Measurements from ENCODE around the gene MAPK8.
"Not testable (repeated sequence)": the region's sequence is repeated elsewhere in the genome, so short reads cannot be mapped to it uniquely, and the experiment has no call there.

The MAPK8 gene

DNA sequence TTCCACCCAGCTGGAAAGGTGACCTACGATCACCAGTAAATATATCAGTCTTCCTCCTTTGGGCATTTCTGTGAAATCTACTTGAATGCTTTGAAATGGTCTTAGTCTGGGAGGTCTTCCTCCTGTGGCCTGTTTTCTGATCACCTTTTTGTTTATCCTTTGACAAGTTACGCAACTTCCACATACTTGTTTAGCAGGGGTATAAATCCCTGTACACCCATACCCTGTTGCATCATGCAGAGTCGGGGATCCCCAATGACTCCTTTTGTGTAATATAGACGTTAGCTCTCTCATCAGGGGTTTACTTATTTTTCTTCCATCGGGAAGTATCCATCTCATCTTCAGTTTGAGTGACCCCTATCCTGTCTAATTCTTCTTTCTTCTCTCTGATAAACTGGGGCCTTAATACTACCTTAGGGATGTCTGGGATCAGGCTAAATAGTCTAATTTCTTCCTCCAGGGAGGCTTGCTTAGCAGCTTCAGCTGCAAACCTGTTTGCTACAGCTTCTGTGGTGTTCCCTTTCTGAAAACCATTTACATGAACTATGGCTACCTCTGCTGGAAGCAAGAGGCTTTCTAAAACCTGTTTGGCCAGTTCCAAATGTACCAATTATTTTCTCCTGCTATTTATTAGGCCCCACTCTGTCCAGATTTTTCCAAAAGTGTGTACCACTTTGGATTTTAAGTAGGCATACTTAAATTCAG, 25.8 kb downstream of the MAPK8 start:
- DNase-seq (ENCODE audit: extremely low read depth in 1 of 2, low read depth in 1 of 2): no peak

DNA sequence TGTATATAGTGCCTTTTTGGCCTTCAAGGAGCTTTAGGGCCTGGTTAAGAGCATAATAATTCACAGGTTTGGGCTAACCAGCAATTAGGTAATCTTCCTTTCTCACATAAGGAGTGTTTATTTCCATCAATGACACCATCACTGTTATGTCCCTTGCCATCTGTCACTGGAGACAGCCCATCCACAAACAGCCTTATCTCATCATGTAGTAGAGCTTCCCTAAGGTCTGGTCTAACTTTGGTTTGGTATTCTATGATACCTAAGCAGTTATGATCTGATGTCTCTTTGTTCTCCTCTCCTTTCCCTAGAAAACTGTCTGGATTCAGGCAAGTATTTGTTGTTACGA, 26.4 kb downstream of the MAPK8 start:
- no peak for DNase-seq (ENCODE audit: extremely low read depth in 1 of 2, low read depth in 1 of 2)

DNA sequence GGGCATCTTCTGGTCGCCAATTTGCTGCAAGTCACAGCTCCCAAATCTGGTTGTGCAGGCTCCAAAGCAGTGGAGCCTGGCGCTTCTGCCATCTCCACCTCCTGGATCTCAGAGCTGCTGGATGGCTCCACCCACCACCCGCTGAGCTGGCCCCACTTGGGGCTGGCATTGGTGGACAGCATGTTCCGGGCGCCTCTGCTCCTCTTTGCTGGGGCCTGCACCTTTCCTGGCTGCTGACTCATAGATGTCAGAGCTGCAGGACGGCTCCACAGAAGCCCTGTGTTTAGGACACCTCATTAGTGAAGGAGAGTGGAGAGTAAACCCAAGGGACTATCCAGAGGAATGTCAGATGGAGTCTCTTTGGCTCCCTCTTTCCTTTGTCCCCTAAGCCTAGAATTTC, 27.4 kb downstream of the MAPK8 start:
- no peak for DNase-seq (ENCODE audit: extremely low read depth in 1 of 2, low read depth in 1 of 2)

DNA sequence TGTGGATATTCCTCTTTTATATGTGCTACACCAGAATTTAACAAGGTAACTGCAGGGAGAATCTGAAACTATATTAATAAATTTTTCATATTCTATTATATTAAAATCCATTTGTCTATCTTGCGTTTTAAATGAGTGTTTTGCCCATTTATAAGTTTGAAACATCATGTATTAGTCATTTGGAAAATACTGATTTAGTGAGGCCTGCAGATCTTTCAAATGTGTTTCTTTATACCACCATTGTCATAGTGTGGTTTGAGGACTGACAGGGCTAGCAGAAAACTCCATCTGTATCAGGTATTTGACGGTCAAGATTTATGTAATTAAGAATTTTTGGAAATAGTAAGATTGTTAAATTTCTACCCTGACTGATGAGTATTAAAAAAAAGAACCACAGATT, 29.3 kb downstream of the MAPK8 start:
- DNase-seq (ENCODE audit: extremely low read depth in 1 of 2, low read depth in 1 of 2): no peak

DNA sequence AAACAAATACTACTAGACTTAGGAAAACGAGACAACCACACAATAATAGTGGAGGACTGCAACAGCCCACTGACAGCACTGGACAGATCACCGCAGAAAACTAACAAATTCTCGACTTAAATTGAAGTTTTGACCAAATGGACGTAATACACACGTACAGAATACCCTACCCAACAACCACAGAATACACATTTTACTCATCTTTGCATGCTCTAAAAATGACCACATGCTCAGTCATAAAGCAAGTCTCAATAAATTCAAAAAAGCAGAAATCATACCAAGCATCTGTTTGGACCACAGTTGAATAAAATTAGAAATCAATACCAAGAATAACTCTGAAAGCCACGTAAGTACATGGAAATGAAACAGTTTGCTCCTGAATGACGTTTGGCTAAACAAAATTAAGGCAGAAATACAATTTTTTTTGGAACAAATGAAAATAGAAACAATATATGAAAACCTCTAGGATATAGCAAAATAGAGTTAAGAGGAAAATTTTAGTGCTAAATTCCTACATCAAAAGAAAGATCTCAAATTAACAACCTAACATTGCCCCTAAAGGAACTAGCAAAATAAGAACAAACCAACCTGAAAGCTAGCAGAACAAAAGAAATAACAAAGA, 30.6 kb downstream of the MAPK8 start:
- no peak for DNase-seq (ENCODE audit: extremely low read depth in 1 of 2, low read depth in 1 of 2)

DNA sequence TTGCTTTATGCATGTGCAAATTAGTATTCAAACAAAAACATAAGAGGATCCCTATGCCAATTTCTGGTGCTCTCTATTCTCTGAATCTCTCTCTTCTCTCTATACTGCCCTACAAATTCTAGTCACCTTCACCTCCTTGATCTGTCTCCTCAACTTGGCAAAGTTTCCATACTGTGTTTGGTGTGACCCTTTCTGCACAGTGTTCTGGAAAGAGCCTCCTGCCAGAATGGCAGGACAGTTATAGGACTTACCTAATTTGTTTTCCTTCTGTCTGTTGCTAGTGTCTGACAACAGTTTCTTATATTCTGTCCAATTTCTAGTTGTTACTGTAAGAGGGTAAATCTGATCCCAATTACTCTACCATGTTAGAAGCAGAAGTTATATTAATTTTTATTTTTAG, 34.3 kb downstream of the MAPK8 start:
- no peak for DNase-seq (ENCODE audit: extremely low read depth in 1 of 2, low read depth in 1 of 2)

DNA sequence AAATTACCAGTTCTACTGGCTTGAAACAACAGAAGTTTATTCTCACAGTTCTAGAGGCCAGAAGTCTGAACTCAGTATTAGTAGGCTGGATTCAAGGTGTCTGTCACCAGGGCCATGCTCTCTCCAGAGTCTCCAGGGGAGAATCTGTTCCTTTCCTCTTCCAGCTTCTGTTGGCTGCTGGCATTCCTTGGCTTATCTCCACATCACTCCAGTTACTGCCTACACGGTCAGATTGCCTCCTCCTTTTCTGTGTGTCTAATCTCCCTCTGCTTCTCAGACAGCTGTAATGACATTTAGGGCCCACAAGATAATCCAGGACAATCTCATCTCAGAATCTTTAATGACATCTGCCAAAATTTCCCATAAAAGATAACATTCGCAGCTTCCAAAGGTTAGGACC, 36.6 kb downstream of the MAPK8 start:
- DNase-seq (ENCODE audit: extremely low read depth in 1 of 2, low read depth in 1 of 2): no peak

DNA sequence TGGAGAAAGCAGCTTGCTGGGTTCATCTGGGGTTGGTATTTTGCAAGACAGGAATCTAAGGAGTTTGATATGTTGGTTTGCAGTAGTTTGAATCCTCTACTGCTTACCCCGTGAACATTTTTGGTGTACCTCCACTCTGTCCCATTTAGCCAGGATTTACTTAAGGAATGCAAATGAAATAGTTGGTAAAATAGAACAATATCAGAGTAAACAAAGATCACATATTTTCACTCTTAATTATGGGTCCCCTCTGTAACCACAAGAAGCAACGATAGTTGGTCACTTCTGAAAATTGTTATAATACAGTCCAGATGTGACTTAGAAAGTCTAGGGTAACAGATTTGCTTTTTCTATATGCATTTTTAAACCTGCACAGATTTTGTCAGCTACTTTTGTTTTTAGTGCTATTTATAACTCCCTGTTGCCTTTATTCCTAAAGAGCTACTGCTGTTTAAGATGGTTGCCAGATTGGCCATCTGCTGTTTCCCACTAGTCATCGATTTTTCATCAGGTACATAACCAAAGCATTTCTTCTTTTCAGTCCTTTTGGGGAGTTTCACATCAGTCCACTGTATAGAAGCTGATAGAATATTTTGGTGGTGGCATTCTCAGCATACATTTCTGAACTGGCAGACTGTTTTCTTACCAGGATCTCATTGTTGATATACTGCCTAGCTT, 37.6 kb downstream of the MAPK8 start:
- DNase-seq (ENCODE audit: extremely low read depth in 1 of 2, low read depth in 1 of 2): no peak

DNA sequence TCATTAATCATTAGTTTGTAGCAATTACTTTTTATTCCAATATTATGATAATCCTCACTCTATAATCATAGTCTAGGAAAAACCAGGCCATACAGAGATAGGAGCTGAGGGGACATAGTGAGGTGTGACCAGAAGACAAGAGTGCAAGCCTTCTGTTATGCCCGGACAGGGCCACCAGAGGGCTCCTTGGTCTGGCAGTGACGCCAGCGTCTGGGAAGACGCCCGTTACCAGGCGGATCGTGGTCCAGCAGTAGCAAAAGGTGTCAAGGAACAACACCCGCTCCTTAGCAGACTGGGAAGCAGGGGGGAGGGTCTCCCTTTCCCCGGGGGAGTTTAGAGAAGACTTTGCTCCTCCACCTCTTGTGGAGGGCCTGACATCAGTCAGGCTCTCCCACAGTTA, 39.8 kb downstream of the MAPK8 start:
- DNase-seq (ENCODE audit: extremely low read depth in 1 of 2, low read depth in 1 of 2): not testable (repeated sequence)

DNA sequence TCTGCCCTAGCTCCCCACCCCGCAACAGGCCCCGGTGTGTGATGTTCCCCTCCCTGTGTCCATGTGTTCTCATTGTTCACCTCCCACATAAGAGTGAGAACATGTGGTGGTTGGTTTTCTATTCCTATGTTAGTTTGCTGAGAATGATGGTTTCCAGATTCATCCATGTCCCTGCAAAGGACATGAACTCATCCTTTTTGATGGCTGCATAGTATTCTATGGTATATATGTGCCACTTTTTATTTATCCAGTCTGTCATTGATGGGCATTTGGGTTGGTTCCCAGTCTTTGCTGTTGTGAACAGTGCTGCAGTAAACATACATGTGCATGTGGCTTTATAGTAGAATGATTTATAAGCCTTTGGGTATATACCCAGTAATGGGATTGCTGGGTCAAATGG, 41.1 kb downstream of the MAPK8 start:
- DNase-seq (ENCODE audit: extremely low read depth in 1 of 2, low read depth in 1 of 2): not testable (repeated sequence)

DNA sequence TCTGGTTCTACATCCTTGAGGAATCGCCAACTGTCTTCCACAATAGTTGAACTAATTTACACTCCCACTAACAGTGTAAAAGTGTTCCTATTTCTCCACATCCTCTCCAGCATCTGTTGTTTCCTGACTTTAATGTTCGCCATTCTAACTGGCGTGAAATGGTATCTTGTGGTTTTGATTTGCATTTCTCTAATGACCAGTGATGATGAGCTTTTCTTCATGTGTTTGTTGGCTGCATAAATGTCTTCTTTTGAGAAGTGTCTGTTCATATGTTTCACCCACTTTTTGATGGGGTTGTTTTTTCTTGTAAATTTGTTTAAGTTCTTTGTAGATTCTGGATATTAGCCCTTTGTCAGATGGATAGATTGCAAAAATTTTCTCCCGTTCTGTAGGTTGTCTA, 41.5 kb downstream of the MAPK8 start:
- DNase-seq (ENCODE audit: extremely low read depth in 1 of 2, low read depth in 1 of 2): not testable (repeated sequence)

DNA sequence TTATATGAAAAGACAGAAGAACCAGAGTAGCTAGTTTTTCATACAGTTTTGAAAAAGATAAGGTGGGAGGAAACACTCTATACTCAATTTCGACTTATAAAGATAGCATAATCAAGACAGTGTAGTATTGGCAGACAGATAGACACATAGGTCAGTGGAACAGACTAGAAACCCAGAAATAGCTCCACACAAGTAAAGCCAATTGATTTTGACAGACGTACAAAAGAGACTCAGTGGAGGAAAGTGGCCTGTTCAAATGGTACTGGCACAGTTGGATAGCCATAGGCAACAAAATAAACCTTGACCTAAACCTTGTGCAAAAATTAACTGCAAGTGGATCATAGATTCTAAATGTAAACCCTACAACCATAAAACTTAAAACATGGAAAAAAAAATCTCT, 46.8 kb downstream of the MAPK8 start:
- DNase-seq (ENCODE audit: extremely low read depth in 1 of 2, low read depth in 1 of 2): no peak

DNA sequence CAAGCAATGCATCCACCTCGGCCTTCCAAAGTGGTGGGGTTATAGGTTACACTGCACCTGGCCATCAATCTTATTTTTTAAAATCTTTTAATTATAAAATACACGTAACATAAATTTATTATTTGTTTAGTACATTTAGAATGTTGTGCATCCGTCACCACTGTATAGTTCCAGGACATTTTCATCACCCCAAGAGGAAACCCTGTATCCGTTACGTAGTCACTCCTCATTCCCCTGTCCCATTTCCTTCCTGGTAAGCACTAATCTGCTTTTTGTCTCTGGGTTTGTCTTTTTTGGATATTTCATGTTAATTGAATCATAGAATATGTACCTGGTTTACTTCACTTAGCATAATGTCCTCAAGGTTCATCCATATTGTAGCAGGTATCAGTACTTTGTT, 51.2 kb downstream of the MAPK8 start:
- DNase-seq (ENCODE audit: extremely low read depth in 1 of 2, low read depth in 1 of 2): no peak

DNA sequence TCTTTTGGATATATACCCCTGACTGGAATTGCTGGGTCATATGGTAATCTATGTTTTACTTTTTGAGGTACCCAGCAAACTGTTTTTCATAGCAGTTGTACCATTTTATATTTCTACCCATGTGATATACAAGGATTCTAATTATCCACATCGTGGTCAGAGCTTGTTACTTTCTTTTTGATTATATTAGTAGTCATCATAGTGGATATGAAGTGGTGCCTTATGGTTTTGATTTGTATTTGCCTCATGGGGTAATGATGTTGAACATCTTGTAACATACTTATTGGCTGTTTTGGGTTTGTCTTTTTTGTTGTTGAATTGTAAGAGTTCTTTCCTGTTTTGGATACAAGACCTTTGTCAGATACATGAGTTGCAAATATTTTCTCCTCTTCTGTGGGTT, 51.7 kb downstream of the MAPK8 start:
- no peak for DNase-seq (ENCODE audit: extremely low read depth in 1 of 2, low read depth in 1 of 2)

DNA sequence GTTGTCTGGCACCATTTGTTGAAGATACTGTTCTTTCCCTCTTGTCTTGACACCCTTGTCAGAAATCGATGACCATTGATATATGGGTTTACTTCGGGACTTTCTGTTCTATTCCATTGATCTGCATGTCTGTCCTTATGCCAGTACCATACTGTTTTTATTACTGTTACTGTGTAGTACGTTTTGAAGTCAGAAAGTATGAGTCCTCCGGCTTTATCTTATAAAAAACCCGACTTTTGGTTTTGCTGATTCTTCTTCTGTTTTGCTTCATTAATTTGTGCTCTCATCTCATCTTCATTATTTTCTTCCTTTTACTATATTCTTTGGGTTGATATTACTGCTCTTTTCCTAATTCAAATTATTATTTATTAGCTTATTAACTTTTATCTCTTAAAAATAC, 52.4 kb downstream of the MAPK8 start:
- DNase-seq (ENCODE audit: extremely low read depth in 1 of 2, low read depth in 1 of 2): no peak

DNA sequence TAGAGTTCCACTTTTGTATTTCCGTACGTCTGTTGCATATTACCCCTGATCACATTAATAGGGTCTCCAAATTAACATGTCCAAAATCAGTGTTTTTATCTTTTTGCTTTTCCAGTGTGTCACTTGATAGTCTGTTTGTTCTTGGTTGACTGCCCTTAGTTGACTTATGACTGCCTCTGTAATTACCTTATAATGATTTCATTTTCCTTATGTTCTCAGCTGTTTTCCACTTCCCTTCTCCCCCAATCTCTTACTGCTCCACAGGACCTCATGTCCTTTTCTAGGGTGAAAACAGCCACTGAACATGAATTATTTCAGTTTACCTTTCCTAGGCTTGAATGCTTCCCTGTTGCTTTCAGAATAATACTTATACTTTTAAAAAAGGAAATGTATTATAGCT, 54.7 kb downstream of the MAPK8 start:
- DNase-seq (ENCODE audit: extremely low read depth in 1 of 2, low read depth in 1 of 2): no peak

DNA sequence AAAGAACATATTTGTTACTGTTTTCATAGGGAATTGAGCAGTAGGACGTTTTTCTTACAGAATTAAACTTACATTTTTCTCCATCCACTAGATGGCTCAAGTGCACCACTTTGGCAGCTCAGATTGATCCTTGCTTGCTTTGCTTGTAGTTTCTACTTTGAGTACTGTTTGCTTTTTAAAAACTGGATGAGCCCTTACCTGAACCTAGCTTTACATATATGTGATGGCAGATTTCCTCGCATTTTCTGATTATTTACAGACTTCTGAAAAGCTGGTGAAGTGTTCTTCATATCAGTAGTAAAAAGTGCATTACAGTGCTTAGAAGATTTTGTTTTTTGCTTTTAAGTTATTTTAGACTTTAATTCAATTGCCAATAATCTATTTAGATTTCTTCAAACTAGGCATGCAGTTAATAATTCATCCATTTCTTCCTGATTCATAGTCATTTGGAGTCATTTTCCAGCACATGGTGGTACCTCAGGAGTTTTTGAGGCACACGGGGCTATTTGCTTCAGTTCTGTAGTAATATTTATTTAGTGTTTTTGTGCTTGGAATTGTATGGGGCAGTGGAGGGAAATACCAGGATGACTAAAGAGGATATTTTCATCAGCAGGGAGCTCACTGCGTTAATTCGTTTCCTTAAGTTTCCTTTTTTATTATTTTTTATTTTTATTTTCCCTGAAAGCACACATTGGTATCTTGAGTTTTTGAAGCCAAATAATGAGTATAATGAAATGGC, 57.3 kb downstream of the MAPK8 start:
- DNase-seq (ENCODE audit: extremely low read depth in 1 of 2, low read depth in 1 of 2): peak in 1 of 2 donors; percentile 4

DNA sequence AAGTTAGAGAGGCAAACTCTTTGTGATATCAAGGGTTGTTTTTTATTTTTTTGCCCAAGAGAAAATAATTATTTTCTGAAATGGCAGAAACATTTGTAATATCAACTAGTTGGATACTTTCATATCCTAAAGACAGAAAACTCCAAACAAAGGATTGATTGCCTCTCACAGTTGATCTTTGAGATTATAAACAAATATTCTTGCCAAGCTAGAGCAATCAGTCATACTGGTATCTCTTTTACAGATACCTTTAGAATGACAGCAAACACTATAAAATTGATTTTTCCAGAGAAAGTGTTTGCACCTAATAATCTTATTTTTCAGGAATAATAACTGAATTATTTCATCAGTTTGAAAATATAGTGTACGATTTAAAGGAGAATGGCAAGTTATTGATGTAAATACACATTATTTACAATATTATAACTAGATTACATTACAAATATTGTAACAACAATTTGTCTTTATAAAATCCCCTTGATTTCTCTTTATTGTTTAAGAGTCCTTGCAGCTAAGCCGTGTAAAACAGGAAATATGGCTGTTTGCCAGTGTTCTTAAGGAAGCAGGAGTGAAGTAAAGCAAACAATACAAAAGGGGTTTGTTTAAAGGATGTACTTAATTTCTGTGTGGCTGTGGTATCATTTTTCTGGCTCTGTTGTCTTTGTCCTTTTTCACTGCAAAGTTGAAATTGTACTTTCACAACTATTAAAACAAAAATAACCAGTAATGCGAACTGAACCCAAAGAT, 58.4 kb downstream of the MAPK8 start:
- no peak for DNase-seq (ENCODE audit: extremely low read depth in 1 of 2, low read depth in 1 of 2)

DNA sequence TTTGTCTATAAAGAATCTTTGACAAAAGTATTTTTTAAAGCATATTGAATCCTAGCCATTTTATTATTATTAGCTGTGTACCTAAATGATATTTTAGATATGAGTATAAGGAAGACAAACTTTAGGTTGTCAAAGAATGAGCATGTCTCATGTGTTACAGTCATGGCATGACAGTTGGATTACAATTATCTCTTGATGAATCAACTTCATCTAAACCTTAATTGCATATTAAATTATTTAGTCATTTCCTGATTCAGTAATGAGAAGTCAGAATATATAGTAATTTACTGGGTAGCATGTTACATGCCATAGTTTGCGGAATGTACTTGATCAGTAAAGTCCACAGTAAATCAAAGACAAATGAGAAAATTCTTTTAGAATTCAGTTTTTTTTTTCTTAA, 59.2 kb downstream of the MAPK8 start:
- no peak for DNase-seq (ENCODE audit: extremely low read depth in 1 of 2, low read depth in 1 of 2)

DNA sequence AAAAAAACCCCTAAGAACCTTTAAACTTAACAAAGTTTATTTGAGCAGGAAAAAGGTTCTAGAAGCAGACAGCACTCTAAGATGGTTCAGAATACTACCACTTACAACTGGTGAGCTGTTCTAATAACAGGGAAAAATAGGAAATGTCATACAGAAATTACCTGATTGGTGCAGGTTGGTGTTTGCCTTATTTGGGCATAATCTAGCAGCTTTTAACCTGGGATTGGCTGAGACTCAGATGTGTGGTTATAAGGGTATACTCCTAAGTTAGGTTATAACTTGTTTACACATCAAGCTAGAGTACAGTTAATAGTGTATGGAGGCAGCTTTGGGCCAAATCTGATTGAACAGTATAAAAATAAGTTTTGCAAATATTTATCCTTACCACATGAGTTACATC, 59.8 kb downstream of the MAPK8 start:
- no peak for DNase-seq (ENCODE audit: extremely low read depth in 1 of 2, low read depth in 1 of 2)

DNA sequence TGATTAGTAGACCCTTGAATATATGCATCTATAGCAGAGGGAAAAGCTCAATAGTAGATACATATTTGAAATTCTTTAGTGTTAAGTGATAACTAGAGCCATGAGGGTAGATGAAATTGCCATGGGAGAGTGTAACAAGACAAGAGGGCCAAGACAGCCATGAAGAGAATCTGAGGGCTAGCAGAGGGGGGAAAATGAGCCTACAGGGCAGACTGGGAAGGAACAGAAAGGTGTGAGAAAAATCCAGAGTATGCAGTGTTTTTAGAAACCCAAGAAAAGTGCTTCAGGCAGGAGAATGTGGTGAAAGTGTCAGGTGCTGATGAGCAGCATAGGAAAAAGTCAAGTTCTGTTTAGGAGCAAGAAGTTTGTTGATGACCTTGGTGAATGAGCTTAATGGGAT, 63.0 kb downstream of the MAPK8 start:
- no peak for DNase-seq (ENCODE audit: extremely low read depth in 1 of 2, low read depth in 1 of 2)

All from stimulated activated CD8-positive, alpha-beta memory T cell treated with anti-CD3 and anti-CD28 coated beads, Interleukin-7, amount 100 ng/mL, for 48 hours (primary cell).